Nephron progenitor cell (in vitro differentiated cells): ENCODE results near the gene HSD3B1.

Source experiments
- DNase-seq: peaks from one replicate; pipeline ENCODE4 v3.0.0; 2021
- H3K27ac Mint-ChIP-seq: 2 replicates; pipeline ENCODE4 v1.8.0; 2021; ENCODE audit warnings: mild to moderate bottlenecking, moderate library complexity, mixed read lengths
- H3K27me3 Mint-ChIP-seq: 2 replicates; pipeline ENCODE4 v1.8.0; 2021; ENCODE audit warnings: mild to moderate bottlenecking, low read depth, mixed read lengths; ENCODE audit not compliant: poor library complexity
- H3K36me3 Mint-ChIP-seq: 2 replicates; pipeline ENCODE4 v1.8.0; 2021; ENCODE audit warnings: low read depth, mixed read lengths
- H3K4me1 Mint-ChIP-seq: 2 replicates; pipeline ENCODE4 v1.8.0; 2021; ENCODE audit warnings: mixed read lengths
- H3K4me3 Mint-ChIP-seq: 2 replicates; pipeline ENCODE4 v1.8.0; 2021; ENCODE audit warnings: mild to moderate bottlenecking, moderate library complexity, mixed read lengths
- H3K9me3 Mint-ChIP-seq: 2 replicates; pipeline ENCODE4 v1.8.0; 2021; ENCODE audit warnings: mild to moderate bottlenecking, moderate library complexity, mixed read lengths
- CTCF ChIP-seq: fragments of 200-600 bp; sonication (generic); IDR thresholded peaks from 2 replicates; pipeline ENCODE4 v1.5.0; 2021; ENCODE audit warnings: antibody characterized with exemption

HSD3B1 gene

GRCh38 chr1:119531606-119532323 lies 24.8 kb downstream of the HSD3B1 start:
- no peaks in the 10 kb centered on the region for H3K4me1 Mint-ChIP-seq
- no peak overlapping the region for H3K4me3 Mint-ChIP-seq
- H3K36me3 Mint-ChIP-seq = no peaks in the 10 kb centered on the region
- peaks cover 12% of the 10 kb centered on the region for H3K9me3 Mint-ChIP-seq
- TF ChIP-seq CTCF = no peak
- H3K27ac Mint-ChIP-seq = no peak overlapping the region
- peaks cover 36% of the 10 kb centered on the region for H3K27me3 Mint-ChIP-seq
- DNase-seq = no peak

- H3K4me1 Mint-ChIP-seq = no peaks in the 10 kb centered on the region
- peaks cover 39% of the 10 kb centered on the region for H3K27me3 Mint-ChIP-seq
- no peak for TF ChIP-seq CTCF
- no peak for DNase-seq
- no peak overlapping the region for H3K27ac Mint-ChIP-seq
- no peaks in the 10 kb centered on the region for H3K36me3 Mint-ChIP-seq
- H3K9me3 Mint-ChIP-seq = peaks cover 7% of the 10 kb centered on the region
- H3K4me3 Mint-ChIP-seq = no peak overlapping the region
Measured at GRCh38 chr1:119532324-119532910, 25.4 kb downstream of the HSD3B1 start.

GRCh38 chr1:119535381-119535780 lies 28.4 kb downstream of the HSD3B1 start:
- H3K36me3 Mint-ChIP-seq = no peaks in the 10 kb centered on the region
- no peak overlapping the region for H3K27ac Mint-ChIP-seq
- no peaks in the 10 kb centered on the region for H3K4me1 Mint-ChIP-seq
- H3K27me3 Mint-ChIP-seq = peaks cover 32% of the 10 kb centered on the region
- no peak overlapping the region for H3K4me3 Mint-ChIP-seq
- peaks cover 4% of the 10 kb centered on the region for H3K9me3 Mint-ChIP-seq
- no peak for TF ChIP-seq CTCF
- no peak for DNase-seq

GRCh38 chr1:119537966-119538365 lies 31.0 kb downstream of the HSD3B1 start:
- TF ChIP-seq CTCF = no peak
- no peaks in the 10 kb centered on the region for H3K36me3 Mint-ChIP-seq
- no peak overlapping the region for H3K27ac Mint-ChIP-seq
- H3K9me3 Mint-ChIP-seq = no peaks in the 10 kb centered on the region
- DNase-seq = no peak
- peaks cover 22% of the 10 kb centered on the region for H3K27me3 Mint-ChIP-seq
- H3K4me1 Mint-ChIP-seq = no peaks in the 10 kb centered on the region
- no peak overlapping the region for H3K4me3 Mint-ChIP-seq

GRCh38 chr1:119539636-119540035 lies 32.6 kb downstream of the HSD3B1 start:
- H3K27me3 Mint-ChIP-seq = peaks cover 20% of the 10 kb centered on the region
- no peak overlapping the region for H3K27ac Mint-ChIP-seq
- no peaks in the 10 kb centered on the region for H3K9me3 Mint-ChIP-seq
- DNase-seq = no peak
- no peaks in the 10 kb centered on the region for H3K36me3 Mint-ChIP-seq
- H3K4me3 Mint-ChIP-seq = no peak overlapping the region
- no peak for TF ChIP-seq CTCF
- no peaks in the 10 kb centered on the region for H3K4me1 Mint-ChIP-seq

GRCh38 chr1:119541389-119541788 lies 34.4 kb downstream of the HSD3B1 start:
- no peak for TF ChIP-seq CTCF
- Mint-ChIP-seq H3K36me3 (no peaks in the 10 kb centered on the region), H3K27me3 (peaks cover 18% of the 10 kb centered on the region), H3K4me1 (no peaks in the 10 kb centered on the region), H3K27ac (no peak overlapping the region), H3K9me3 (no peaks in the 10 kb centered on the region), H3K4me3 (no peak overlapping the region)
- DNase-seq = no peak
